DMS114 treated with DMSO at 0.1 percent for 48 hours (cell line): ENCODE results near the gene RESP18.

ENCODE experiments used
- DNase-seq: peaks from one replicate; lab custom pipeline; 2025; ENCODE audit not compliant: unreplicated experiment; lab: John Stamatoyannopoulos, UW

The RESP18 gene

GRCh38 chr2:219332542-219332941, at the start of gene RESP18:
Gene RESP18 (minus strand): TSS chr2:219332744.
- no peak for DNase-seq

- DNase-seq = no peak
These were observed 48.9 kb upstream of the RESP18 start for GRCh38 chr2:219381448-219381847.

- no peak for DNase-seq
These were observed 48.4 kb upstream of the RESP18 start for GRCh38 chr2:219380926-219381325.

GRCh38 chr2:219378163-219378851, 45.8 kb upstream of the RESP18 start:
- no peak for DNase-seq

GRCh38 chr2:219369447-219369861, 36.9 kb upstream of the RESP18 start:
- DNase-seq = no peak

- DNase-seq = no peak
These were observed 36.2 kb upstream of the RESP18 start for GRCh38 chr2:219368690-219369191.

- no peak for DNase-seq
These were observed 30.1 kb upstream of the RESP18 start for GRCh38 chr2:219362524-219363164.

GRCh38 chr2:219362072-219362471, 29.5 kb upstream of the RESP18 start:
- DNase-seq = no peak

- no peak for DNase-seq
These were observed 25.9 kb upstream of the RESP18 start for GRCh38 chr2:219358170-219359075.

GRCh38 chr2:219356834-219357233, 24.3 kb upstream of the RESP18 start:
- DNase-seq = no peak

GRCh38 chr2:219354582-219354981, 22.0 kb upstream of the RESP18 start:
- no peak for DNase-seq

- DNase-seq = no peak
These were observed 20.6 kb upstream of the RESP18 start for GRCh38 chr2:219353129-219353528.

GRCh38 chr2:219352448-219353023, 20.0 kb upstream of the RESP18 start:
- no peak for DNase-seq

GRCh38 chr2:219350710-219351221, 18.2 kb upstream of the RESP18 start:
- DNase-seq = no peak

GRCh38 chr2:219350215-219350614, 17.7 kb upstream of the RESP18 start:
- no peak for DNase-seq

GRCh38 chr2:219344751-219345430, 12.3 kb upstream of the RESP18 start:
- DNase-seq = no peak

- no peak for DNase-seq
These were observed 2.8 kb upstream of the RESP18 start for GRCh38 chr2:219335373-219335786.

GRCh38 chr2:219334076-219334475, 1.5 kb upstream of the RESP18 start:
- DNase-seq = no peak

- no peak for DNase-seq
These were observed 857 bp downstream of the RESP18 start for GRCh38 chr2:219331560-219332213.

- no peak for DNase-seq
These were observed 4.8 kb downstream of the RESP18 start for GRCh38 chr2:219327719-219328118.
